ENCODE results near the gene IQSEC3.
"Not testable (repeated sequence)": the region's sequence is repeated elsewhere in the genome, so short reads cannot be mapped to it uniquely, and the experiment has no call there.

IQSEC3 gene

DNA sequence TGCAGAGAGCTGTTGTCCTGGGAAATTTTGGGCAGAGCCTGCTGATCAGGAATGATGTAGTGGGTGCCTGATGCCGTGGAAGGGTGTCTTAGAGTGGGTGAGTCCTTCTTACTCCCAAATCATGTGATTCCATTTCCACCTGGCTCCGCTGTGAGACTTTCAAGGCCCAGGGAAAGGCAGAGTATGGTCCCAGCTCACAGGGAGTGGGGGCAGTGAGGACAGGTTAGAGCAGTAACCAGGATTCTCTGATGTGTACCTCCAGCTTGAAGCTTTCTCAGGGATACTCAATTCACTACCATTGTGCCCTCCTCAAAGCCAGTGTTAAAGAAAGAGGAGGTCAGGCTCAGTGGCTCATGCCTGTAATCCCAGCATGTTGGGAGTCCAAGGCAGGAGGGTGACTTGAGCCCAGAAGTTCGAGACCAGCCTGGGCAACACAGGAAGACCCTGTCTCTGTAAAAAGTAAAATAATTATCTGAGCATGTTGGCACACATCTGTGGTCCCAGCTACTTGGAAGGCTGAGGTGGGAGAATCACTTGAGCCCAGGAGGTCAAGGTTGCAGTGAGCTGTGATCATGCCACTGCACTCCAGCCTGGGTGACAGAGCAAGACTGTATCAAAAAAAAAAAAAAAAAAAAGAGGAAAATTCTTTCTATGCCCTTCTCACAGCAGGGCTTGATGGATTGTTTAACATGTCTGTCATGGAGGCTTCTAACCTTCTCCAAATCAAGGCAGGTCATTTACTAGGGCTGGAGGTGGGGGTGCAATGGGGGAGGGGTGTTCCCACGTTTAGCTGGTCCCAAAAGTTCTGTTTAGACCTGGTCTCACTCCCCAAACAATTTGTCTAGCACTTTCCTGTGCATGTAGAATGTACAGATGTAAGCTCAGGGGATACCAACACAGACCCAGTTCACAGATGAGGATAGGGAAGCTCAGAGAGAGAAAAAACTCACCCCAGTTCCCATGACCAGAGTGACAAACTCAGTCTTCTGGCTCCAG, 12.5 kb upstream of the IQSEC3 start:
- Mint-ChIP-seq H3K27me3 (ENCODE audit: low read depth) (peaks cover 61% of the 10 kb centered on the region), H3K4me3 (no peak overlapping the region), H3K9me3 (peaks cover 11% of the 10 kb centered on the region), H3K36me3 (ENCODE audit: low read depth) (no peaks in the 10 kb centered on the region), H3K27ac (no peak overlapping the region), H3K4me1 (peaks cover 6% of the 10 kb centered on the region)
- TF ChIP-seq CTCF (IDR thresholded peaks at IDR 0.05; ENCODE audit: unreplicated experiment in 3 of 3) = no peak

DNA sequence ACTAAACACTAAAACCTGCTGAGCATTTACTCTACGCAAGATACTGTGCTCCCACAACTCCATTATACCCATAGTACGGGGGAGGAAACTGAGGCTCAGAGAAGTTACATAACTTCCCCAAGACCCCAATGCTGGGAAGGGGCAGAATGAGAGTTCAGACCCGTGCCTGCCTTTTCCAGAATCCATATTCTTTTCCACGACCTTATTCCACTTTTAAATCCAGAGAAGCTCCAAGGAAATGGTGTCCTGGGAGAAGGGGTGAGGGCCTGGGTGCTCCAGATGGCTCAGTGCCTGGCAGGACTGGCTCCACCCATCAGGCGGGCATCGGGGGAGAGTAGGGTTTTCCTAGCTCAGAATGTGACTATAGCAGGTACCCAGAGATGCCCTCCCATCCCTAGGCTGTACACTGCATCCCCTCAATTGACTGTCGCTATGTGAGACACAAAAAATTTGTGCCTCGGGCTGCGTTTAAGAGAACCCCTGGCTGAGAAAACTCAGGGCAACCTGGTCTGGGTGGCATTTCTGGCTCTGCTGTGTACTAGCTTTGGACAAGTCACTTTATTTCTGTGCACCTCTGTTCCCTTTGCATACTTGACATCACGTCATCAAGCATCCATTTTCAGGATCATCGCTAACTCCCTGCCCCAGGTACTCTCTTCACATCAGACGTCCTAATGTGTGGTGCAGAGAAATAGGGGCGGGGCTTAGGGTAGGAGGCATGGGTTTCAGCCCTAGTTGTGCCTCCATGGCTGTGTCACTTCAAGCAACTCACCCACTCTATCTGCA, 11.6 kb upstream of the IQSEC3 start:
- H3K4me1 Mint-ChIP-seq = peaks cover 6% of the 10 kb centered on the region
- H3K27ac Mint-ChIP-seq = no peak overlapping the region
- peaks cover 64% of the 10 kb centered on the region for H3K27me3 Mint-ChIP-seq (ENCODE audit: low read depth)
- no peak for TF ChIP-seq CTCF (IDR thresholded peaks at IDR 0.05; ENCODE audit: unreplicated experiment in 3 of 3)
- no peak overlapping the region for H3K4me3 Mint-ChIP-seq
- peaks cover 15% of the 10 kb centered on the region for H3K9me3 Mint-ChIP-seq
- H3K36me3 Mint-ChIP-seq (ENCODE audit: low read depth) = no peaks in the 10 kb centered on the region

- TF ChIP-seq CTCF (IDR thresholded peaks at IDR 0.05; ENCODE audit: unreplicated experiment in 3 of 3) = no peak
- Mint-ChIP-seq H3K27ac (peak overlapping the region; percentile 3 to 35 (median 27)), H3K27me3 (ENCODE audit: low read depth) (peaks cover 79% of the 10 kb centered on the region), H3K36me3 (ENCODE audit: low read depth) (no peaks in the 10 kb centered on the region), H3K4me3 (no peak overlapping the region), H3K9me3 (peaks cover 21% of the 10 kb centered on the region), H3K4me1 (peaks cover 6% of the 10 kb centered on the region)
Measured at GRCh38 chr12:56683-57346, 9.8 kb upstream of the IQSEC3 start.

- Mint-ChIP-seq H3K4me1 (peaks cover 6% of the 10 kb centered on the region), H3K27me3 (ENCODE audit: low read depth) (peaks cover 80% of the 10 kb centered on the region), H3K9me3 (peaks cover 21% of the 10 kb centered on the region), H3K36me3 (ENCODE audit: low read depth) (no peaks in the 10 kb centered on the region), H3K4me3 (no peak overlapping the region), H3K27ac (peak overlapping the region in 1 of 3 experiments; percentile 27)
- TF ChIP-seq CTCF (IDR thresholded peaks at IDR 0.05; ENCODE audit: unreplicated experiment in 3 of 3) = no peak
Measured at GRCh38 chr12:57539-57938, 9.0 kb upstream of the IQSEC3 start.

DNA sequence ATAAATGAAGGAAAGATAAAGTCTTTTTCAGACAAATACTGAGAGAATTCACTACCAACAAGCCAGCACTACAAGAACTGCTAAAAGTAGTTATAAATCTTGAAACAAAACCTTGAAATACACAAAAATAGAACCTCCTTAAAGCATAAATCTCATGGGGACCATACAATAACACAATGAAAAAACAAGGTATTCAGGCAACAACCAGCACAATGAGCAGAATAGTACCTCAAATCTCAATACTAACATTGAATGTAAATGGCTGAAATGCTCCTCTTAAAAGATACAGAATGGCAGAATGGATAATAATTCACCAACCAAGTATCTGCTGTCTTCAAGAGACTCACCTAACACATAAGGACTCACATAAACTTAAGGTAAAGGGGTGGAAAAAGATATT, 7.7 kb upstream of the IQSEC3 start:
- peaks cover 21% of the 10 kb centered on the region for H3K9me3 Mint-ChIP-seq
- peaks cover 6% of the 10 kb centered on the region for H3K4me1 Mint-ChIP-seq
- H3K4me3 Mint-ChIP-seq = no peak overlapping the region
- no peak overlapping the region for H3K27ac Mint-ChIP-seq
- peaks cover 73% of the 10 kb centered on the region for H3K27me3 Mint-ChIP-seq (ENCODE audit: low read depth)
- TF ChIP-seq CTCF (IDR thresholded peaks at IDR 0.05; ENCODE audit: unreplicated experiment in 3 of 3) = no peak
- H3K36me3 Mint-ChIP-seq (ENCODE audit: low read depth) = no peaks in the 10 kb centered on the region

- H3K4me3 Mint-ChIP-seq; H3K4me1 Mint-ChIP-seq; H3K36me3 Mint-ChIP-seq (ENCODE audit: low read depth); H3K27ac Mint-ChIP-seq: not testable (repeated sequence)
- Mint-ChIP-seq H3K9me3 (peaks cover 21% of the 10 kb centered on the region), H3K27me3 (ENCODE audit: low read depth) (peaks cover 56% of the 10 kb centered on the region)
Measured at GRCh38 chr12:61845-62244, 4.7 kb upstream of the IQSEC3 start.

- not testable (repeated sequence) for H3K36me3 Mint-ChIP-seq (ENCODE audit: low read depth); H3K4me1 Mint-ChIP-seq; H3K9me3 Mint-ChIP-seq
- peaks cover 42% of the 10 kb centered on the region for H3K27me3 Mint-ChIP-seq (ENCODE audit: low read depth)
- peak overlapping the region in 1 of 3 experiments; percentile 40 for H3K27ac Mint-ChIP-seq
- H3K4me3 Mint-ChIP-seq = peak overlapping the region; percentile 75 to 81 (median 76)
Measured at GRCh38 chr12:65491-66063, 990 bp upstream of the IQSEC3 start.

DNA sequence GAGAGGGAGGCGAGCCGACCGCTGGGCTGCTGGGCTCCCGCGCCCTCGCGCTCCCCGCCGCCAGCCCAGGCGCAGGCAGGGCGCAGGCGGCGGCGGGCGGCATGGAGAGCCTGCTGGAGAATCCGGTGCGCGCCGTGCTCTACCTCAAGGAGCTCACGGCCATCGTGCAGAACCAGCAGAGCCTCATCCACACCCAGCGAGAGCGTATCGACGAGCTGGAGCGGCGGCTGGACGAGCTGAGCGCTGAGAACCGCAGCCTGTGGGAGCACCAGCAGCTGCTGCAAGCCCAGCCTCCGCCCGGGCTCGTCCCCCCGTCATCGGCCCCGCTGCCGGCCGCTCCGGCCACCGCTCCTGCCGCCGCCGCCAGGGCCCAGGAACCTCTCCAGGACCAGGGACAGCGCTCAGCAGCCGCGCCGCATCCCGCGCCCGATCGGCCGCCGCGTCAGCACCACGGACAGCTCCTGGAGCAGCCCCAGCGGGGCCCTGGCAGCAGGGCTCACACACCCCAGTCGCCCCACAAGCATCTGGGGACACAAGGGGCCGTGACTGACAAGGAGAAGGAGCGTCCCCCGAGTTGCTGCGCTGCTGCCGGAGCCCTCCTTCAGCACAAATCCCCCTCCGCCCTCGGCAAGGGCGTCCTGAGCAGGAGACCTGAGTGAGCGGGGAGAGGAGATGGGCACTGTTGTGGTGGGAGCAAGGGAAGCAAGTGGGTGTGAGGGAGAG, 376 bp downstream of the IQSEC3 start:
- H3K36me3 Mint-ChIP-seq (ENCODE audit: low read depth); H3K4me3 Mint-ChIP-seq; H3K27ac Mint-ChIP-seq; H3K9me3 Mint-ChIP-seq; H3K4me1 Mint-ChIP-seq: not testable (repeated sequence)
- peaks cover 46% of the 10 kb centered on the region for H3K27me3 Mint-ChIP-seq (ENCODE audit: low read depth)
